ENCODE data around the gene SGPL1.

SGPL1 gene

DNA sequence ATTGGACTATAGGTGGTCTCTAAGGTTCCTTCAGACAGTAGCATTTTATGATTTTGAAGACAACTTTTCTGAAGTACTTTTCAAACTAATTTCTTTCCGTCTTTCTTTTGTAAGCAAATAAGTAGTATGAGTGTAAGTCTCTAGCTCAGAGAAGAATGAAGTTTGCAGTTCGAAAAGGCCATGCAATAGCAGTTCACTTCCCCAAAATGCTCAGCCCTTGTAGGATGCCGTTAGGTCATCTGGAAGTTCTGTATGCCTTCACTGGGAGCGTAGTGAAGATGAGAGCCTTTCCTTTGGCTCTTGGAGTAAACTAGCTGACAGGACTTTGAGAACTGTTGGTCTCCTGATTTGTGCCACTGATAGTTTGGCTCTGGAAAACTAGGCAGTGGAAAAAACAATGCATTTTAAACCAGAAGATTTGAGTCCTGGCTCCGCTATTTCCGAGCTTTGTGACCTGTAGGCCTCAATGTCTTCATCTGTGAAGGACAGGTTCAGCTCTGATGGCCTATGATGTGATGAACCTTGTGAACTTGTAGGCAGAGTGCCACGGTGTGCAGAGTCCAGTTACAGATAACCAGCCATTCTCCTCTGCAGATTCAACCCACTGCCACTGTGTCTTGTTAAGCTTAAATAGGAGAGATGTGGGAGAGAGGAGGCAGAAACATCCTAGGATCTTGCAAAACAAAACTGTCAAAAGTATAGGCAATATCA is 18.8 kb downstream of the SGPL1 start:
- peaks cover 23% of the 10 kb centered on the region for H3K36me3 ChIP-seq (ENCODE audit: insufficient read depth, low read length)
- H3K4me3 ChIP-seq (ENCODE audit: low read length) = no peak overlapping the region
- WGBS = 89% methylated on average over 7 of the region's 7 CpGs
- H3K4me1 ChIP-seq (ENCODE audit: insufficient read depth, low read length) = no peaks in the 10 kb centered on the region
- peaks cover 2% of the 10 kb centered on the region; the same call in 1 of the 2 replicates for H3K9me3 ChIP-seq (ENCODE audit: insufficient read depth, low read depth, low read length)
- no peak overlapping the region for H3K9ac ChIP-seq (ENCODE audit: low read depth, low read length)
- H3K27ac ChIP-seq (ENCODE audit: low read depth, low read length) = no peak overlapping the region
- no peaks in the 10 kb centered on the region for H3K27me3 ChIP-seq (ENCODE audit: insufficient read depth, low read length)

DNA sequence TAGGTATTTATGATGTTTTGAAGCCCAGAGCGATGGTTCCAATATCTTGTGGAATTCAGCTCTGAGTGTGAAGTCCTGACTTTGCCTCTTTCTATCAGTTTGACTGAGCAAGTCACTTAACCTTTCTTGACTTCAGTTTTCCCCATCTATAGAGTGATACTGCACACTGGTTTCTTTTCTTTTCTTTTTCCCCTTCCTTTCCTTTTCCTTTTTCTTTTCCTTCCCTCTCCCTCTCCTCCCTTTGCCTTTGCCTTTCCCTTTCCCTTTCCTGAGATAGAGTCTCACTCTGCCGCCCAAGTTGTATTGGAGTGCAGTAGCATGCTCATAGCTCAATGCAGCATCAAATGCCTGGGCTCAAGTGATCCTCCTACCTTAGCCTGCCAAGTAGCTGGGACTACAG is 20.6 kb downstream of the SGPL1 start:
- WGBS = 97% methylated on average over 2 of the region's 2 CpGs
- H3K9ac ChIP-seq (ENCODE audit: low read depth, low read length) = no peak overlapping the region
- H3K27me3 ChIP-seq (ENCODE audit: insufficient read depth, low read length) = no peaks in the 10 kb centered on the region
- H3K4me3 ChIP-seq (ENCODE audit: low read length) = no peak overlapping the region
- H3K36me3 ChIP-seq (ENCODE audit: insufficient read depth, low read length) = peaks cover 25% of the 10 kb centered on the region
- no peaks in the 10 kb centered on the region for H3K4me1 ChIP-seq (ENCODE audit: insufficient read depth, low read length)
- H3K27ac ChIP-seq (ENCODE audit: low read depth, low read length) = no peak overlapping the region
- peaks cover 2% of the 10 kb centered on the region; the same call in 1 of the 2 replicates for H3K9me3 ChIP-seq (ENCODE audit: insufficient read depth, low read depth, low read length)

DNA sequence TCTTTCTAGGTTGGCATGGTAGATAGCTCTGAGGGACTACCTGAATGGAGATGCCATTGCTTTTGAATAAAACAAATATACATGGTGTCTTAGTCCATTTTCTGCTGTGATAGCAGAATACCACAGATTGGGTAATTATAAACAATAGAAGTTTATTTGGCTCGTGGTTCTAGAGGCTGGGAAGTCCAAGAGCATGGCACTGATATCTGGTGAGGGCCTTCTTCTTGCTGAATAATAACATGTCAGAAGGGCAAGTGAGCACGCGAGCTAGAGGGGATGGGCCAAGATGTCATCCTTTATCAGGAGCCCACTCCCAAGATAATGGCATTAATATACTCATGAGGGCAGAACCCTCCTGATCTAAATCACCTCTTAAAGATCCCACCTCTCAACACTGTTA is 21.9 kb downstream of the SGPL1 start:
- Histone ChIP-seq H3K36me3 (ENCODE audit: insufficient read depth, low read length) (peaks cover 20% of the 10 kb centered on the region), H3K9me3 (ENCODE audit: insufficient read depth, low read depth, low read length) (peaks cover 2% of the 10 kb centered on the region; the same call in 1 of the 2 replicates), H3K9ac (ENCODE audit: low read depth, low read length) (no peak overlapping the region), H3K4me1 (ENCODE audit: insufficient read depth, low read length) (no peaks in the 10 kb centered on the region), H3K4me3 (ENCODE audit: low read length) (no peak overlapping the region), H3K27ac (ENCODE audit: low read depth, low read length) (no peak overlapping the region), H3K27me3 (ENCODE audit: insufficient read depth, low read length) (no peaks in the 10 kb centered on the region)
- 94% methylated on average over 3 of the region's 3 CpGs for WGBS

GRCh38 chr10:70838270-70838805 is 22.6 kb downstream of the SGPL1 start:
- H3K27ac ChIP-seq (ENCODE audit: low read depth, low read length) = no peak overlapping the region
- H3K27me3 ChIP-seq (ENCODE audit: insufficient read depth, low read length) = no peaks in the 10 kb centered on the region
- H3K4me1 ChIP-seq (ENCODE audit: insufficient read depth, low read length) = no peaks in the 10 kb centered on the region
- WGBS = 79% methylated on average over 3 of the region's 4 CpGs
- peaks cover 20% of the 10 kb centered on the region for H3K36me3 ChIP-seq (ENCODE audit: insufficient read depth, low read length)
- H3K9ac ChIP-seq (ENCODE audit: low read depth, low read length) = no peak overlapping the region
- H3K4me3 ChIP-seq (ENCODE audit: low read length) = no peak overlapping the region
- H3K9me3 ChIP-seq (ENCODE audit: insufficient read depth, low read depth, low read length) = peaks cover 2% of the 10 kb centered on the region; the same call in 1 of the 2 replicates

DNA sequence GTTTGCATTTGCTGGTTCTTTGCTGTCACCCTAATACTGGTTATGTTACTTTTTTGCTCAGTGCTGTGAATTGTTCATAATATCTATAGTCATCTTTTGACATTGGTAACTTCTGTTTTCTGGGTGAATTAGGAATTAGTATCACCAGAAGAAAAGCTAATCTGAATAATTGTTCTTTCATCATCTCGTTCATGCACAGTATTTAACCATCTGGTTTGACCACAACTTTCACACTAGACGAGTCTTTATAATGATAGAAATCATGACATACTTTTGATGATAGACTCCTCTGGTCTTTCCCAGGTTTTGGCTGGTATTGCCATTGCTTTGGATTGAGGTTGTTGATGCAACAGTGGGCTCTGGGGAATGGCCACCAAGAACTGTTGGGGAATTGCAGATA is 25.1 kb downstream of the SGPL1 start:
- no peak overlapping the region for H3K27ac ChIP-seq (ENCODE audit: low read depth, low read length)
- 88% methylated on average over 2 of the region's 2 CpGs for WGBS
- peaks cover 30% of the 10 kb centered on the region for H3K36me3 ChIP-seq (ENCODE audit: insufficient read depth, low read length)

GRCh38 chr10:70843333-70843732 is 27.6 kb downstream of the SGPL1 start:
- Histone ChIP-seq H3K4me1 (ENCODE audit: insufficient read depth, low read length) (no peaks in the 10 kb centered on the region), H3K36me3 (ENCODE audit: insufficient read depth, low read length) (peaks cover 45% of the 10 kb centered on the region), H3K4me3 (ENCODE audit: low read length) (no peak overlapping the region), H3K27ac (ENCODE audit: low read depth, low read length) (no peak overlapping the region), H3K27me3 (ENCODE audit: insufficient read depth, low read length) (no peaks in the 10 kb centered on the region), H3K9ac (ENCODE audit: low read depth, low read length) (no peak overlapping the region), H3K9me3 (ENCODE audit: insufficient read depth, low read depth, low read length) (no peaks in the 10 kb centered on the region)
- WGBS = 89% methylated on average over 2 of the region's 2 CpGs

More for the DNA sequence above, 25.1 kb downstream of the SGPL1 start:
- Histone ChIP-seq H3K9ac (ENCODE audit: low read depth, low read length) (no peak overlapping the region), H3K4me1 (ENCODE audit: insufficient read depth, low read length) (no peaks in the 10 kb centered on the region), H3K4me3 (ENCODE audit: low read length) (no peak overlapping the region), H3K27me3 (ENCODE audit: insufficient read depth, low read length) (no peaks in the 10 kb centered on the region), H3K9me3 (ENCODE audit: insufficient read depth, low read depth, low read length) (peaks cover 2% of the 10 kb centered on the region; the same call in 1 of the 2 replicates)

DNA sequence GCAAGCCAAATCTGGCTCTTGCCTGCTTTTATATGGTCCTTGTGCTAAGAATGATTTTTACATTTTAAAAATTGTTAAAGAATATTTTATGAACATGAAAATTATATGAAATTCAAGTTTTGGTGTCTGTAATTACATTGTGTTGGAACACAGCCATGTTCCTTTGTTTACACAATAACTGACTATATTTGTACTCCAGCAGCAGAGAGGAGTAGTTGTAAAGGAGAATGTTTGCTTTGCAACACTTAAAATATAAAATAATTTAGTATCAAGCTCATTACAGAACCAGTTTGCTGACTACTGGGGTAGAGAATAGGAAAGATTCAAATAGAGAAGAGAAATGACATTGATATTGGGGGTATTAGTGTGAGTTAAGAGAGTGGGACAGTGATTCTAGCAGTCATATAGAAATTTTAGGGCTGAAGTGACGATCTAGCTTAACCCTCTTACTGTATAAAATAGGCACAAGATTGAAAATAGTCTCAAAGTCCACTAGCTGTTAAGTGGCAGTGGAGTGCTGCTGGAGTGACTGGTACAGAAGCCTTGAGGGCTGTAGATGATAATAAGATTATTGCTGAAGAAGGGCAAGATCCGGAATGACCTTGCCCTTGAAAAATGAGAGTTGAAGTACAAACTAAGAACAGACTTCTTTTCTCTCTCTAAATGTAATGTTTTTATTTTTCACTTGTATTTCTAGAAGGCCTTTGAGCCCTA is 28.2 kb downstream of the SGPL1 start:
- Histone ChIP-seq H3K36me3 (ENCODE audit: insufficient read depth, low read length) (peaks cover 50% of the 10 kb centered on the region), H3K4me1 (ENCODE audit: insufficient read depth, low read length) (no peaks in the 10 kb centered on the region), H3K9me3 (ENCODE audit: insufficient read depth, low read depth, low read length) (no peaks in the 10 kb centered on the region), H3K27me3 (ENCODE audit: insufficient read depth, low read length) (no peaks in the 10 kb centered on the region), H3K9ac (ENCODE audit: low read depth, low read length) (no peak overlapping the region), H3K27ac (ENCODE audit: low read depth, low read length) (no peak overlapping the region), H3K4me3 (ENCODE audit: low read length) (no peak overlapping the region)
- WGBS = 81% methylated on average over 2 of the region's 2 CpGs

- no peak overlapping the region for H3K27ac ChIP-seq (ENCODE audit: low read depth, low read length)
- no peaks in the 10 kb centered on the region for H3K27me3 ChIP-seq (ENCODE audit: insufficient read depth, low read length)
- 96% methylated on average over 1 of the region's 2 CpGs for WGBS
- H3K9me3 ChIP-seq (ENCODE audit: insufficient read depth, low read depth, low read length) = no peaks in the 10 kb centered on the region
- no peak overlapping the region for H3K9ac ChIP-seq (ENCODE audit: low read depth, low read length)
- H3K36me3 ChIP-seq (ENCODE audit: insufficient read depth, low read length) = peaks cover 44% of the 10 kb centered on the region
- H3K4me1 ChIP-seq (ENCODE audit: insufficient read depth, low read length) = no peaks in the 10 kb centered on the region
- no peak overlapping the region for H3K4me3 ChIP-seq (ENCODE audit: low read length)
Measured at GRCh38 chr10:70845256-70845655, 29.5 kb downstream of the SGPL1 start.

- Histone ChIP-seq H3K27ac (ENCODE audit: low read depth, low read length) (no peak overlapping the region), H3K9ac (ENCODE audit: low read depth, low read length) (no peak overlapping the region), H3K4me1 (ENCODE audit: insufficient read depth, low read length) (no peaks in the 10 kb centered on the region), H3K27me3 (ENCODE audit: insufficient read depth, low read length) (no peaks in the 10 kb centered on the region), H3K9me3 (ENCODE audit: insufficient read depth, low read depth, low read length) (no peaks in the 10 kb centered on the region), H3K4me3 (ENCODE audit: low read length) (no peak overlapping the region), H3K36me3 (ENCODE audit: insufficient read depth, low read length) (peaks cover 48% of the 10 kb centered on the region)
- 94% methylated on average over 1 of the region's 1 CpG for WGBS
Measured at GRCh38 chr10:70845816-70846215, 30.1 kb downstream of the SGPL1 start.

GRCh38 chr10:70846795-70847194 is 31.0 kb downstream of the SGPL1 start:
- no peak overlapping the region for H3K4me3 ChIP-seq (ENCODE audit: low read length)
- no peak overlapping the region for H3K27ac ChIP-seq (ENCODE audit: low read depth, low read length)
- H3K4me1 ChIP-seq (ENCODE audit: insufficient read depth, low read length) = no peaks in the 10 kb centered on the region
- H3K9me3 ChIP-seq (ENCODE audit: insufficient read depth, low read depth, low read length) = no peaks in the 10 kb centered on the region
- no peak overlapping the region for H3K9ac ChIP-seq (ENCODE audit: low read depth, low read length)
- H3K27me3 ChIP-seq (ENCODE audit: insufficient read depth, low read length) = no peaks in the 10 kb centered on the region
- 96% methylated on average over 2 of the region's 2 CpGs for WGBS
- H3K36me3 ChIP-seq (ENCODE audit: insufficient read depth, low read length) = peaks cover 57% of the 10 kb centered on the region

GRCh38 chr10:70847659-70848360 is 32.1 kb downstream of the SGPL1 start:
- H3K4me3 ChIP-seq (ENCODE audit: low read length) = no peak overlapping the region
- no peaks in the 10 kb centered on the region for H3K9me3 ChIP-seq (ENCODE audit: insufficient read depth, low read depth, low read length)
- H3K4me1 ChIP-seq (ENCODE audit: insufficient read depth, low read length) = no peaks in the 10 kb centered on the region
- H3K9ac ChIP-seq (ENCODE audit: low read depth, low read length) = no peak overlapping the region
- H3K27me3 ChIP-seq (ENCODE audit: insufficient read depth, low read length) = no peaks in the 10 kb centered on the region
- H3K27ac ChIP-seq (ENCODE audit: low read depth, low read length) = no peak overlapping the region
- peaks cover 66% of the 10 kb centered on the region for H3K36me3 ChIP-seq (ENCODE audit: insufficient read depth, low read length)
- no CpG with 5 or more reads among the region's 1 CpG for WGBS

All from HUES64 (cell line).